HG03139 (cell line): ENCODE results near the gene ZSWIM9.
A peak's percentile ranks its signal among the peaks of the same experiment; 100 is the strongest.

Experiments
- ATAC-seq: cut with Tn5 transposase; IDR thresholded peaks from one replicate; pipeline ENCODE4 v1.9.1; 2021; ENCODE audit not compliant: unreplicated experiment

ZSWIM9 gene

DNA sequence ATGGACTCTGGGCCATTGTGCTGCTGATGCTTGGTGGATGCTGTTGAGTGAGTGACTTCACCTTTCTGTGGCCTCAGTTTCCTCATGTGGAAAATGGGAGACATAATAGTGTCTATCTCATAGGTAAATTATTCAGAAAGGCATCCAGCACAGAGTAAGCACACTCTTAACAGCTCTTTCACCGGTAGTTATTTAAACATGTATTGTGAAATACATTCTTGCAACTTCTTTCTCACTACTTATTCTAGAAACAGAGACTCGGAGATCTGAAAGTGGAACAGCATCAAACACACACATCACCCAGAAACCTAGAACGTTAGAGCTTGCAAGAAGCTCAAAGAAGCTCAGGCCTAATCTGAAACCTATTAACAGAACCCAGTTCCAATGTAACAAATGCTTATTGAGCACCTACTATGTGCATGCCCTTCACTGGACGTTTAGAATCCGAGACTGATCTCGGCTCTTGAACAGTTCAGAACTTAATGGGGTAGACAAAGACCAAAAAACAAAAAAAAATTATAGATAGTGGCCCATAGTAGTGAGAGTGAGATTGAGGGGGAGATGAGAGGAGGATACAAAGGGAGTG, 4.1 kb downstream of the ZSWIM9 start:
- no peak for ATAC-seq

DNA sequence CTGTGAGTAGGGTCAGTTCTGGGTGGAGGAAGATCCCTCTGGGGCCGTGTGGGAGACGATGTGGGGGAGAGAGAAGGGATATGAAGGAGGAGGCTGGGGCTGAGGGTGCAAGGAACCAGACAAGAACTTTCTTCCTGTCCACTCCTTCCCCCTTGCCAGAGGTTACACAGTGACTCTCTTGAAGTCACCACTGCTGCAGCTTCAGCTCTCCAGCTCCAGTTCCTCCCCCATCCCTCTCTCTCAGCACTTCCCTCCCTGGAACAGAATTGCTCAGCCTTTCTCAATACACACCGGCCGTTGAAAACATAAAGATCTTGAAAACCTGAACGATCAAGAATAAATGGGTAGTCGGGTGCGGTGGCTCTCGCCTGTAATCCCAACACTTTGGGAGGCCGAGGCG, 5.1 kb downstream of the ZSWIM9 start:
- ATAC-seq = no peak

DNA sequence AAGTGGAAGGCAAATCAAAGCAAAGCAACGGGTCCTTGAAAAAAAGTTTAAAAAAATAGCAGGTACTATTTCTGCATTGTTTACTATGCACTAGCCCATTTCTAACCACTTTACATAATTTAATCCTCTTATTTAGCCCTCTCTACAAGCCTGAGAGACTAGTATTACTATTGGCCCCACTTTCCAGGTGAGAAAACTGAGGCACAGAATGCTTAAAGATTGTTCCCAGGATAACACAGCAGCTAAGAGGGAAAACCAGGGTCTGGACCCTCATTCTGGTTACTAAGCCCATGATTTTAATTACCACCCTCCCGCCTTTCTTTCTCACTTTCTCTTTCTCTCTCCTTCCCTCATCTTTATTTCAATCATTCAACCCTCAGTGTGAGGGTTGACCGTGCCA, 5.7 kb downstream of the ZSWIM9 start:
- ATAC-seq = no peak

GRCh38 chr19:48181505-48181904, 11.0 kb downstream of the ZSWIM9 start:
- no peak for ATAC-seq

DNA sequence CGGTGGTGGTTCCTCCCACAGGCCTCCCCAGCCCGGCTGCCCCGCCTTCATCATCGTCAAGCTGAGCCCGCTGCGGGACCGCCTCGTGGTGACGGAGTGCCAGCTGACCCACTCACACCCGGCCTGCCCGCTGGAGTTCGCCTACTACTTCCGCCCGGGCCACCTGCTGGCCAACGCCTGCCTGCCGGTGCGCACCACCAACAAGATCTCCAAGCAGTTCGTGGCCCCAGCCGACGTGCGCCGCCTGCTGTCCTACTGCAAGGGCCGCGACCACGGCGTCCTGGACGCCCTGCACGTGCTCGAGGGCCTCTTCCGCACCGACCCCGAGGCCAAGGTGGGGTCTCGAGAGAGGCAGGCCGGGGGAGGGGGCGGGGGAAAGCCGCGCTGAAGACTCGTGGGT, 12.0 kb downstream of the ZSWIM9 start:
- ATAC-seq = no peak

GRCh38 chr19:48183356-48183755, 12.9 kb downstream of the ZSWIM9 start:
- ATAC-seq = no peak

DNA sequence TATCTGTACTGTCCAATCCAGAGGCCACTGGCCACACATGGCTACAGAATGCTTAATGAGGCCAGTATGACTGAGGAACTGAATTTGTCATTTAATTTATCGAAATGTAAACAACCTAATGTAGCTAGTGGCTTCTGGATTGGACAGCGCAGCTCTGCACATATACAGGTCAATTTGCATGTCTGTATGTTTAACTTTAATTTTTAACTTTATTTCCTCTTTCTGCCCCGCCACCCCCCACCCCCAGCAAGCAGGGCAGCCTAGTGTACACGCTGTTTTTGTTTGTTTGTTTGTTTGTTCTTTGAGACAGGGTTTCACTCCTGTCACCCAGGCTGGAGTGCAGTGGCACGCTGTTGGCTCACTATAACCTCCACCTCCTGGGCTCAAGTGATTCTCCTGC, 15.5 kb downstream of the ZSWIM9 start:
- ATAC-seq = no peak

DNA sequence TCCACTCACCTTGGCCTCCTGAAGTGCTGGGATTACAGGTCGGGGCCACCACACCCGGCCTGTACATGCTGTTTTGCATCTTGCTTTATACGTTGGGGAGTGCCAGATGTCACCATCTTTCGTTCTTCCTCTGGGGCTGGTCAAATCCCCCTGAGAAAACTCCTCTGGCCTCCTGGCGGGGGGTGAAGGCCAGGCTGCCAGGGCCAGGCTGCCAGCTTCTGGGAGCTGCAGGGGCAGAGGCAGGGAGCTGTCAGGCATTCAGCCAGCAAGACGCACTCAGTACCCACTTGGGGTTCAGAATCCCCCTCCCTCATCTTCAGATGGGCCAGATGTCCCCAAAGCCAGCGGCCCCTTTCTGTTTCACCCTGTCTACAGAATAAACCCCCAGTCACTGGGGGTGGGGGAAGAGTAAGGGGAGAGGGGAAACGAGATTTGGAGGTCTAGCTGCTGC, 16.1 kb downstream of the ZSWIM9 start:
- ATAC-seq = no peak

DNA sequence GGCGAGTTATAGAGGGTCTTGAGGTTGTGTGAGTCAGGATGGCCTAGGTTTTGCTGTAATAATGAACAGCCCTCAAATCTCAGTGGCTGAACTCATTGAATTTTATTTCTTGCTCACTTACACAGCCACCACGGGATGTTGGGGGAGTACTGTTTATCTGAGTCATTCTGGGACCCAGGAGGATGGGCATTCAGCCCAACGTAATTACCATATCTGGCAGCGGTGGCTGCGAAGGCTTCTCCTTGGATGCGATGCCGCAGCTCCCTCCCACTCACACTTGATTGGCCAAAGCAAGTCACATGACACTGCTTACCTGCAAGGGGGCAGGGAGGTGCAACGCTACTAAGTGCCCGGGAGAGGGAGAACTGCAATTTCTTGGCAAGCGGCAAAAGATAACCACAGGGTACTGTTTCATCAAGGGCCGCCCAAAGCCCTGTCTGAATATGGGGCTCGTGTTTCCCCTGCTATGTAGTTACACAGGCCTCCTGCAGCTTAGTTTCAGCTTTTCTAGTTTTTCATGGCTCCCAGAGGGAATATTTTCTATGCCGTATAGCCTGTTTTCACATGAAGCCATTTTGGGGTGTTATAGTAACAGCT, 19.9 kb downstream of the ZSWIM9 start:
- no peak for ATAC-seq

DNA sequence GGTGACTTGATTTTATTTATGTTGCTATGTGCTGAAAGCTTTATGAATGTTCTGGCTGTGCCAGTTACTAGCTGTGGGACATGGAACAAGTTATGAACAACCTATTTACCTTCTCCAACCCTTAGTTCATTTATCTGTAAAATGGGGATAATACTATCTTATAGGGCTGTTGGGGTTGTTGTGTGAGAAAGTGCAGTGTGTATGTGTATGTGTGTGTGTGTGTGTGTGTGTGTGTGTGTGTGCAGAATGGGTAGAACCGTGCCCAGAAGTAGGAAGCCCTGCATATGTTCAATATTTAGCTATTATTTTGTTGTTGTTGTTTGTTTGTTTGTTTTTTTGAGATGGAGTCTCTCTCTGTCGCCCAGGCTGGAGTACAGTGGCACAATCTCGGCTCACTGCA, 20.4 kb downstream of the ZSWIM9 start:
- ATAC-seq = no peak

GRCh38 chr19:48192750-48193149, 22.3 kb downstream of the ZSWIM9 start:
- no peak for ATAC-seq

DNA sequence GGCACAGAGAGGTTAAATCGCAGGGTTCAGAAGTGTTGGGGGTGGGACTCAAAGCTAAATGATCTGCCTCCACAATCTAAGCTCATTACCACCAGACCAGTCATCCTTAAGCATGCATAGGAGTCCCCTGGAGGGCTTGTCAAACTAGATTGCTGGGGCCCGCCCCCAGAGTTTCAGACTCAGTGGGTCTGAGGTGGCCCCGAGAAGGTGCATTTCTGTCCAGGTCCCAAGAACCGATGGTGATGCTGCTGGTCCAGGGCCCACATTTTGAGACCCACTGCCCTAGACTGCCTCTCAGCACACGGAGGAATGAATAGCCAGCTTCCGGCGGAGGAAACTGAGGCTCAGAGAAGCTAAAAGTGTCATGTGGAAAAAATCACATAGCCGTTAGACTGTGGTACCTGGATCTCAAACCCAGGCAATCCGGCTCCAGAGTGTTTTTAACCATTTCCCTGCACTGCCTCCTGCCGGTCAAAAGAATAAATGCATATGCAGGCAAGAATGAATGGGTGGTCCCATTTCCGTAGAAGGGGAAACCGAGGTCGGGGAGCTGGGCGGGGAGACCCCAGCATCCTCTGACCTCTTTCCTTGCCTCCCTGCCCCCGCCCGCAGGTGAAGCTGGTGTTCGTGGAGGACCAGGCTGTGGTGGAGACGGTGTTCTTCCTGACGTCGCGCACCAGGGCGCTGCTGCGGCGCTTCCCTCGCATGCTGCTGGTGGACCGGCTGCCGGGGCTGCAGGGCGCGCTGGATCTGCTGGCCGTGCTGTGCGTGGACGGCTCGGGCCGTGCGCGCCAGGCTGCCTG, 23.8 kb downstream of the ZSWIM9 start:
- no peak for ATAC-seq

- no peak for ATAC-seq
Observed at GRCh38 chr19:48194844-48195830, 24.7 kb downstream of the ZSWIM9 start.

GRCh38 chr19:48196321-48196763, 25.9 kb downstream of the ZSWIM9 start:
- ATAC-seq = no peak

DNA sequence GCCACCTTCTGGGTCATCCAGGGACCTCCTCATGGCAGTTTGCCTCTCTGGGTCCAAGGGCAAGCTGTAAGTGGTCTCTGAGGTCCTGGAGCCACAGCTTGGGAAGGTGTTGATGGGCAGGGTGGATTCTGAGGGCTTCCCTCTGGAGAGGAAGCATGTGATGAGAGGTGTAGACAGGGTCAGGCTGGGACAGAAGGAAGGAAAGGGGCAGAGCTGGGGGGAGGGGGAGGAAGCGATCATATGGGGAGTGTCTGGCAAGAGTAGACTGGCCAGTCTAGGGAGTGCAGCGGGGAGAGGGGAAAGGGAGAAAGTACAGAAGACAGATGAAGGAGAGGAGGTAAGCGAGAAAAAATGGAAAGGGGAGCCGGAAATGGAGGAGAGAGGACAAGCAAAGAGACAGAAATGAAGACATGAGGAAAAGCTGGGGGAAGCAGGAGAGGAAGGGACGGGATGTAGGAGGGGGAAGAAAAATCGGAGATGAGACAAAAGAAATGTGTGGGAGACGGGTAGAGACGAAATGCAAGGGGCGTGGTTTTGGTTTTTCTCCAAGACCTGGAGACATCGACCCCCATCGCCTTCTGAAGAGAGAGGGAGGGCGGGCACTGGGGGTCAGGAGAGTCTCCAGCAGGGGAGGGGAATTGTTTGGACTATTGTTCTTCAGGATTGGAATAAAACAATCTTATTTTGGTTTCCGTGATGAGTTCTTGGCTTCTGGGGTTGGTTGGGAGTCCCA, 26.6 kb downstream of the ZSWIM9 start:
- no peak for ATAC-seq

GRCh38 chr19:48203222-48203793, 32.8 kb downstream of the ZSWIM9 start:
- ATAC-seq = no peak

DNA sequence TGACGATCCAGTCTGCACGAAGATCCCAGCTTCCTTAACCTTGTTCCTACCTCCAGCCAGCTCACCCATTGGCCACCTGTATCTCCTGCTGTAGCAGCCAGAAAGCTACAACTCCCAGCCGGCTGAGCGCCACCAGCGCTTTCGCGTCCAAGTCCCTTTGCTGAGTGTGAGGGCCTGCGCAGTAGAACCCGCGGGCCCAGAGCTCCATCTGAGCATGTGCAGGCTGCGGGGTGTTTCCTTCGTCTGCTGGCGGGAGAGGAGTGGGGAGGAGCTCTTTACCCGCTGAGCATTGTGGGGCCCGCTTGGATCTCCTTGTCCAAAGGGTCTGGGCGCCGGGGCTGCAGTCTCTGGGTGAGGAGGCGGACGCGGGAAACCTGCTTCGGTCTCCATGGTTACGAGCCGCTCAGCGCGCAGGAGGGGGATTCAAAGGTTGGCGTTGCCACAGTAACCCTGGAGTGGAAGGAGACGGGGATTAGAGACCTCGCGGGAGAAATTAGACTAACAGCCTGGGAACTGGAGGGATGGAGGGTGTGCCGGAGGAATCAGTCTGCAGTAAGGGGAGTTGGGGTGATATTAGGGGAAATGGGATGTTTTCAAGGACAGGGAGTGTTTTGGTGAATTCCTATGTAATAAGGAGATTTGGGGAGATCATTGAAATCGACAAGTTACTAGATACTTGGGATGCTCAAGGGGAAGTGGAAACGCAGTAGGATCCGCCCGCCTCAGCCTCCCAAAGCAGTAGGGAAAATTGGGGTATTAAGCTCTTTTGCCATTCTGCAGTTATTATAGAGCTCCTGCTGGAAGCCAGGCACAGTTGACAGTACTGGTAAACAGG, 33.5 kb downstream of the ZSWIM9 start:
- ATAC-seq = peak; percentile 90

- no peak for ATAC-seq
Observed at GRCh38 chr19:48206397-48207093, 36.1 kb downstream of the ZSWIM9 start.

- no peak for ATAC-seq
Observed at GRCh38 chr19:48210005-48210404, 39.5 kb downstream of the ZSWIM9 start.
